Mesendoderm (in vitro differentiated cells): ENCODE measurements around the gene OTX1.

Experiments
- DNase-seq: peaks from one replicate; pipeline ENCODE4 v3.0.0; 2013
- H2AK5ac ChIP-seq: 2 replicates; pipeline ENCODE4 v1.6.1; 2013; ENCODE audit warnings: low read length, inconsistent platforms
- H2BK120ac ChIP-seq: 2 replicates; pipeline ENCODE4 v1.6.1; 2013; ENCODE audit warnings: low read depth, mild to moderate bottlenecking, low read length, moderate library complexity, mixed read lengths
- H2BK15ac ChIP-seq: replicated peaks from 2 replicates; pipeline ENCODE4 v1.6.1; 2013; ENCODE audit warnings: low read depth, mild to moderate bottlenecking, moderate library complexity
- H2BK5ac ChIP-seq: 2 replicates; pipeline ENCODE4 v1.6.1; 2013; ENCODE audit warnings: low read length, inconsistent platforms
- H3K18ac ChIP-seq: 2 replicates; pipeline ENCODE4 v1.6.1; 2013; ENCODE audit warnings: mild to moderate bottlenecking, low read length, mixed read lengths
- H3K23ac ChIP-seq: one replicate; pipeline ENCODE4 v1.6.1; 2013; ENCODE audit warnings: low read length
- H3K27ac ChIP-seq: 2 replicates; pipeline ENCODE4 v1.5.1; 2013; ENCODE audit warnings: low read depth, mild to moderate bottlenecking, inconsistent platforms, low read length, moderate library complexity
- H3K27me3 ChIP-seq: 2 replicates; pipeline ENCODE4 v1.6.1; 2013; ENCODE audit warnings: low read length, control low read depth, mild to moderate bottlenecking, inconsistent platforms; ENCODE audit not compliant: insufficient read depth, poor library complexity
- H3K36me3 ChIP-seq: 2 replicates; pipeline ENCODE4 v1.6.1; 2013; ENCODE audit warnings: low read length, inconsistent platforms; ENCODE audit not compliant: control insufficient read depth, insufficient read depth
- H3K4ac ChIP-seq: one replicate; pipeline ENCODE4 v1.6.1; 2013; ENCODE audit warnings: low read depth, mild to moderate bottlenecking, low read length, moderate library complexity
- H3K4me1 ChIP-seq: 2 replicates; pipeline ENCODE4 v1.6.1; 2013; ENCODE audit warnings: low read depth, low read length, inconsistent platforms; ENCODE audit not compliant: control insufficient read depth
- H3K4me2 ChIP-seq: 2 replicates; pipeline ENCODE4 v1.6.1; 2013; ENCODE audit warnings: low read length
- H3K4me3 ChIP-seq: 2 replicates; pipeline ENCODE4 v1.5.1; 2013; ENCODE audit warnings: mild to moderate bottlenecking, low read length
- H3K56ac ChIP-seq: one replicate; pipeline ENCODE4 v1.6.1; 2013; ENCODE audit warnings: low read length
- H3K79me1 ChIP-seq: 2 replicates; pipeline ENCODE4 v1.6.1; 2013; ENCODE audit warnings: low read length, inconsistent platforms
- H3K79me2 ChIP-seq: 2 replicates; pipeline ENCODE4 v1.6.1; 2013; ENCODE audit warnings: mild to moderate bottlenecking, low read length; ENCODE audit not compliant: control insufficient read depth, insufficient read depth
- H3K9ac ChIP-seq: 2 replicates; pipeline ENCODE4 v1.6.1; 2013; ENCODE audit warnings: low read length, inconsistent platforms
- H4K5ac ChIP-seq: one replicate; pipeline ENCODE4 v1.6.1; 2013; ENCODE audit warnings: low read length
- H4K8ac ChIP-seq: one replicate; pipeline ENCODE4 v1.6.1; 2013; ENCODE audit warnings: low read depth, mild to moderate bottlenecking, control low read depth, low read length, moderate library complexity
- WGBS: extraction: QIAGEN DNeasy Blood & Tissue Kit; methylation state at CpG from one replicate; pipeline ENCODE4 v1.1.7; 2013; ENCODE audit warnings: low lambda C conversion rate, missing lambda C conversion rate; ENCODE audit not compliant: insufficient coverage; ENCODE audit errors: extremely low coverage; 5-methylcytosine and 5-hydroxymethylcytosine counted together

The OTX1 gene

GRCh38 chr2:63081404-63081803 lies 30.8 kb downstream of the OTX1 start:
- Histone ChIP-seq H3K27me3 (no peaks in the 10 kb centered on the region), H2BK15ac (no peak overlapping the region), H3K27ac (no peak overlapping the region), H3K4me1 (no peaks in the 10 kb centered on the region), H4K8ac (no peak overlapping the region), H4K5ac (no peak overlapping the region), H2BK5ac (no peak overlapping the region), H3K79me2 (no peaks in the 10 kb centered on the region), H3K4ac (no peak overlapping the region), H2AK5ac (no peak overlapping the region), H3K9ac (no peak overlapping the region), H2BK120ac (no peak overlapping the region), H3K18ac (no peak overlapping the region), H3K4me2 (no peak overlapping the region), H3K4me3 (no peak overlapping the region), H3K36me3 (no peaks in the 10 kb centered on the region), H3K56ac (no peak overlapping the region), H3K79me1 (no peaks in the 10 kb centered on the region), H3K23ac (no peak overlapping the region)
- no CpG with 5 or more reads among the region's 4 CpGs for WGBS
- no peak for DNase-seq

GRCh38 chr2:63086687-63087086 lies 36.1 kb downstream of the OTX1 start:
- Histone ChIP-seq H3K27me3 (no peaks in the 10 kb centered on the region), H4K5ac (no peak overlapping the region), H3K4me2 (no peak overlapping the region), H2AK5ac (no peak overlapping the region), H2BK5ac (no peak overlapping the region), H3K79me1 (no peaks in the 10 kb centered on the region), H2BK15ac (no peak overlapping the region), H3K4me3 (no peak overlapping the region), H2BK120ac (no peak overlapping the region), H4K8ac (no peak overlapping the region), H3K23ac (no peak overlapping the region), H3K4ac (no peak overlapping the region), H3K56ac (no peak overlapping the region), H3K79me2 (no peaks in the 10 kb centered on the region), H3K36me3 (no peaks in the 10 kb centered on the region), H3K4me1 (no peaks in the 10 kb centered on the region), H3K27ac (no peak overlapping the region), H3K18ac (no peak overlapping the region), H3K9ac (no peak overlapping the region)
- DNase-seq: no peak
- no CpG with 5 or more reads among the region's 1 CpG for WGBS

- H3K4me2 ChIP-seq: no peak overlapping the region
- no peak overlapping the region for H3K27ac ChIP-seq
- no peaks in the 10 kb centered on the region for H3K36me3 ChIP-seq
- no peak overlapping the region for H3K4me3 ChIP-seq
- H2BK15ac ChIP-seq: no peak overlapping the region
- no peaks in the 10 kb centered on the region for H3K79me2 ChIP-seq
- no peak overlapping the region for H3K9ac ChIP-seq
- no peak overlapping the region for H4K8ac ChIP-seq
- H3K4me1 ChIP-seq: no peaks in the 10 kb centered on the region
- no peak overlapping the region for H2BK120ac ChIP-seq
- H3K27me3 ChIP-seq: no peaks in the 10 kb centered on the region
- no peak overlapping the region for H3K23ac ChIP-seq
- H2BK5ac ChIP-seq: no peak overlapping the region
- H3K4ac ChIP-seq: no peak overlapping the region
- H3K79me1 ChIP-seq: no peaks in the 10 kb centered on the region
- no peak overlapping the region for H3K18ac ChIP-seq
- no peak overlapping the region for H3K56ac ChIP-seq
- 100% methylated on average over 1 of the region's 1 CpG for WGBS
- H2AK5ac ChIP-seq: no peak overlapping the region
- no peak for DNase-seq
- H4K5ac ChIP-seq: no peak overlapping the region
Measured at GRCh38 chr2:63092401-63092800, 41.8 kb downstream of the OTX1 start.

- DNase-seq: no peak
- H3K4me1 ChIP-seq: no peaks in the 10 kb centered on the region
- no peaks in the 10 kb centered on the region for H3K79me1 ChIP-seq
- no CpG with 5 or more reads among the region's 1 CpG for WGBS
- H4K8ac ChIP-seq: no peak overlapping the region
- H3K18ac ChIP-seq: no peak overlapping the region
- H3K4me3 ChIP-seq: no peak overlapping the region
- H3K36me3 ChIP-seq: no peaks in the 10 kb centered on the region
- no peaks in the 10 kb centered on the region for H3K27me3 ChIP-seq
- no peak overlapping the region for H3K4me2 ChIP-seq
- no peak overlapping the region for H2AK5ac ChIP-seq
- H4K5ac ChIP-seq: no peak overlapping the region
- H3K9ac ChIP-seq: no peak overlapping the region
- H3K4ac ChIP-seq: no peak overlapping the region
- H2BK120ac ChIP-seq: no peak overlapping the region
- no peak overlapping the region for H2BK5ac ChIP-seq
- H2BK15ac ChIP-seq: no peak overlapping the region
- H3K27ac ChIP-seq: no peak overlapping the region
- H3K23ac ChIP-seq: no peak overlapping the region
- no peaks in the 10 kb centered on the region for H3K79me2 ChIP-seq
- no peak overlapping the region for H3K56ac ChIP-seq
Measured at GRCh38 chr2:63092857-63093256, 42.2 kb downstream of the OTX1 start.

GRCh38 chr2:63093502-63093901 lies 42.9 kb downstream of the OTX1 start:
- H3K9ac ChIP-seq: no peak overlapping the region
- H3K4me3 ChIP-seq: no peak overlapping the region
- no peak overlapping the region for H3K4me2 ChIP-seq
- no peak overlapping the region for H2BK120ac ChIP-seq
- no peak overlapping the region for H2BK15ac ChIP-seq
- no peak for DNase-seq
- no peak overlapping the region for H4K5ac ChIP-seq
- no peak overlapping the region for H3K56ac ChIP-seq
- no peak overlapping the region for H2BK5ac ChIP-seq
- H3K27ac ChIP-seq: no peak overlapping the region
- no peak overlapping the region for H3K4ac ChIP-seq
- no peaks in the 10 kb centered on the region for H3K79me1 ChIP-seq
- H2AK5ac ChIP-seq: no peak overlapping the region
- H3K18ac ChIP-seq: no peak overlapping the region
- no peaks in the 10 kb centered on the region for H3K4me1 ChIP-seq
- WGBS: no CpG with 5 or more reads among the region's 1 CpG
- H3K36me3 ChIP-seq: no peaks in the 10 kb centered on the region
- no peak overlapping the region for H3K23ac ChIP-seq
- H3K27me3 ChIP-seq: no peaks in the 10 kb centered on the region
- no peak overlapping the region for H4K8ac ChIP-seq
- no peaks in the 10 kb centered on the region for H3K79me2 ChIP-seq

GRCh38 chr2:63096491-63096890 lies 45.9 kb downstream of the OTX1 start:
- H3K27me3 ChIP-seq: no peaks in the 10 kb centered on the region
- no CpG with 5 or more reads among the region's 1 CpG for WGBS

More at GRCh38 chr2:63096491-63096890, 45.9 kb downstream of the OTX1 start:
- no peak overlapping the region for H2BK120ac ChIP-seq
- no peaks in the 10 kb centered on the region for H3K79me2 ChIP-seq
- H3K79me1 ChIP-seq: no peaks in the 10 kb centered on the region
- no peaks in the 10 kb centered on the region for H3K4me1 ChIP-seq
- H3K27ac ChIP-seq: no peak overlapping the region
- H4K8ac ChIP-seq: no peak overlapping the region
- H2BK5ac ChIP-seq: no peak overlapping the region
- H3K56ac ChIP-seq: no peak overlapping the region
- H3K9ac ChIP-seq: no peak overlapping the region
- no peak overlapping the region for H4K5ac ChIP-seq
- no peak overlapping the region for H3K4me3 ChIP-seq
- no peak overlapping the region for H3K4ac ChIP-seq
- no peak overlapping the region for H2BK15ac ChIP-seq
- H3K23ac ChIP-seq: no peak overlapping the region
- H3K4me2 ChIP-seq: no peak overlapping the region
- DNase-seq: no peak
- H2AK5ac ChIP-seq: no peak overlapping the region
- H3K18ac ChIP-seq: no peak overlapping the region
- H3K36me3 ChIP-seq: no peaks in the 10 kb centered on the region
